ENCODE measurements around the gene CYP19A1.

Gene CYP19A1

GRCh38 chr15:51313644-51314280 lies 24.6 kb downstream of the CYP19A1 start:
- no peaks in the 10 kb centered on the region for H3K36me3 ChIP-seq
- H3K27ac ChIP-seq: no peak overlapping the region

GRCh38 chr15:51313074-51313393 lies 25.4 kb downstream of the CYP19A1 start:
- Histone ChIP-seq H3K36me3 (no peaks in the 10 kb centered on the region), H3K9ac (no peak overlapping the region), H3K4me2 (no peak overlapping the region), H3K4me3 (no peak overlapping the region), H3K27me3 (no peaks in the 10 kb centered on the region), H3K9me3 (replicated peaks in 1 of 11) (no peaks in the 10 kb centered on the region), H3K27ac (no peak overlapping the region), H3K4me1 (peaks cover 0 to 34% (median 8%) of the 10 kb centered on the region in 10 experiments; a peak in 11 of 20 replicates), H4K20me1 (no peaks in the 10 kb centered on the region)
- no peak for TF ChIP-seq Cebpa-rat (IDR thresholded peaks at IDR 0.05)

More at GRCh38 chr15:51313644-51314280, 24.6 kb downstream of the CYP19A1 start:
- Histone ChIP-seq H3K4me2 (no peak overlapping the region), H3K9ac (no peak overlapping the region), H3K4me3 (no peak overlapping the region), H3K4me1 (peaks cover 0 to 31% (median 8%) of the 10 kb centered on the region in 10 experiments; a peak in 10 of 20 replicates), H3K27me3 (no peaks in the 10 kb centered on the region), H4K20me1 (no peaks in the 10 kb centered on the region), H3K9me3 (replicated peaks in 1 of 11) (no peaks in the 10 kb centered on the region)
- TF ChIP-seq Cebpa-rat (IDR thresholded peaks at IDR 0.05): no peak

- TF ChIP-seq Cebpa-rat (IDR thresholded peaks at IDR 0.05): no peak
- H3K4me1 ChIP-seq: peaks cover 0 to 40% (median 10%) of the 10 kb centered on the region in 10 experiments; a peak in 11 of 20 replicates
- no peak overlapping the region for H3K27ac ChIP-seq
- H3K27me3 ChIP-seq: no peaks in the 10 kb centered on the region
- H3K4me3 ChIP-seq: no peak overlapping the region
- peak overlapping the region in 6 of 11 experiments; percentile 4 to 28 (median 11); a peak in 4 of 22 replicates for H3K4me2 ChIP-seq
- H3K36me3 ChIP-seq: no peaks in the 10 kb centered on the region
- no peaks in the 10 kb centered on the region for H3K9me3 ChIP-seq (replicated peaks in 1 of 11)
- no peaks in the 10 kb centered on the region for H4K20me1 ChIP-seq
- H3K9ac ChIP-seq: no peak overlapping the region
Measured at GRCh38 chr15:51312166-51313073, 26.0 kb downstream of the CYP19A1 start.

GRCh38 chr15:51311510-51311909 lies 26.9 kb downstream of the CYP19A1 start:
- H3K27ac ChIP-seq: no peak overlapping the region
- no peaks in the 10 kb centered on the region for H3K36me3 ChIP-seq
- no peaks in the 10 kb centered on the region for H3K9me3 ChIP-seq (replicated peaks in 1 of 11)
- H4K20me1 ChIP-seq: no peaks in the 10 kb centered on the region
- peaks cover 0 to 41% (median 10%) of the 10 kb centered on the region in 10 experiments; a peak in 11 of 20 replicates for H3K4me1 ChIP-seq
- peak overlapping the region in 2 of 11 experiments; percentile 7 to 28; a peak in 1 of 22 replicates for H3K4me2 ChIP-seq
- no peak overlapping the region for H3K9ac ChIP-seq
- no peaks in the 10 kb centered on the region for H3K27me3 ChIP-seq
- TF ChIP-seq Cebpa-rat (IDR thresholded peaks at IDR 0.05): no peak
- H3K4me3 ChIP-seq: no peak overlapping the region

GRCh38 chr15:51310064-51310463 lies 28.3 kb downstream of the CYP19A1 start:
- H3K9me3 ChIP-seq (replicated peaks in 1 of 11): no peaks in the 10 kb centered on the region
- no peak overlapping the region for H3K4me3 ChIP-seq
- no peak overlapping the region; a peak in 1 of 22 replicates for H3K27ac ChIP-seq
- no peaks in the 10 kb centered on the region for H3K36me3 ChIP-seq
- H3K9ac ChIP-seq: no peak overlapping the region
- peaks cover 0 to 41% (median 10%) of the 10 kb centered on the region in 10 experiments; a peak in 11 of 20 replicates for H3K4me1 ChIP-seq
- H3K27me3 ChIP-seq: no peaks in the 10 kb centered on the region
- no peak for TF ChIP-seq Cebpa-rat (IDR thresholded peaks at IDR 0.05)
- no peaks in the 10 kb centered on the region for H4K20me1 ChIP-seq
- peak overlapping the region in 3 of 11 experiments; percentile 6 to 72 (median 38); a peak in 4 of 22 replicates for H3K4me2 ChIP-seq

GRCh38 chr15:51307811-51308210 lies 30.6 kb downstream of the CYP19A1 start:
- no peaks in the 10 kb centered on the region for H3K36me3 ChIP-seq
- no peak for TF ChIP-seq Cebpa-rat (IDR thresholded peaks at IDR 0.05)

GRCh38 chr15:51307325-51307724 lies 31.1 kb downstream of the CYP19A1 start:
- no peak overlapping the region for H3K27ac ChIP-seq
- no peak overlapping the region for H3K9ac ChIP-seq
- no peaks in the 10 kb centered on the region for H3K36me3 ChIP-seq
- no peaks in the 10 kb centered on the region for H3K27me3 ChIP-seq
- H3K4me2 ChIP-seq: peak overlapping the region in 2 of 11 experiments; percentile 30 to 36; a peak in 3 of 22 replicates
- no peak for TF ChIP-seq Cebpa-rat (IDR thresholded peaks at IDR 0.05)
- H4K20me1 ChIP-seq: no peaks in the 10 kb centered on the region
- no peaks in the 10 kb centered on the region for H3K9me3 ChIP-seq (replicated peaks in 1 of 11)
- H3K4me1 ChIP-seq: peaks cover 0 to 40% (median 7%) of the 10 kb centered on the region in 10 experiments; a peak in 11 of 20 replicates
- H3K4me3 ChIP-seq: no peak overlapping the region

More at GRCh38 chr15:51307811-51308210, 30.6 kb downstream of the CYP19A1 start:
- no peaks in the 10 kb centered on the region for H3K9me3 ChIP-seq (replicated peaks in 1 of 11)
- no peak overlapping the region for H3K4me3 ChIP-seq
- peaks cover 0 to 41% (median 10%) of the 10 kb centered on the region in 10 experiments; a peak in 11 of 20 replicates for H3K4me1 ChIP-seq
- H3K9ac ChIP-seq: no peak overlapping the region
- no peak overlapping the region for H3K27ac ChIP-seq
- H3K27me3 ChIP-seq: no peaks in the 10 kb centered on the region
- no peaks in the 10 kb centered on the region for H4K20me1 ChIP-seq
- H3K4me2 ChIP-seq: peak overlapping the region in 2 of 11 experiments; percentile 30 to 36; a peak in 4 of 22 replicates

- Histone ChIP-seq H3K4me1 (peaks cover 0 to 9% (median 0%) of the 10 kb centered on the region in 10 experiments; a peak in 5 of 20 replicates), H3K36me3 (no peaks in the 10 kb centered on the region), H3K27me3 (no peaks in the 10 kb centered on the region), H3K9me3 (replicated peaks in 1 of 11) (no peaks in the 10 kb centered on the region), H3K4me2 (no peak overlapping the region; a peak in 1 of 22 replicates), H3K27ac (no peak overlapping the region), H3K4me3 (no peak overlapping the region), H4K20me1 (no peaks in the 10 kb centered on the region), H3K9ac (no peak overlapping the region)
- no peak for TF ChIP-seq Cebpa-rat (IDR thresholded peaks at IDR 0.05)
Measured at GRCh38 chr15:51303462-51303980, 34.9 kb downstream of the CYP19A1 start.

GRCh38 chr15:51302480-51302879 lies 35.9 kb downstream of the CYP19A1 start:
- Histone ChIP-seq H3K27ac (no peak overlapping the region), H4K20me1 (no peaks in the 10 kb centered on the region), H3K27me3 (no peaks in the 10 kb centered on the region), H3K4me1 (peaks cover 0 to 1% (median 0%) of the 10 kb centered on the region in 10 experiments; a peak in 2 of 20 replicates), H3K4me3 (no peak overlapping the region), H3K36me3 (no peaks in the 10 kb centered on the region), H3K9me3 (replicated peaks in 1 of 11) (no peaks in the 10 kb centered on the region), H3K9ac (no peak overlapping the region), H3K4me2 (no peak overlapping the region)
- TF ChIP-seq Cebpa-rat (IDR thresholded peaks at IDR 0.05): no peak

Measured in BLaER1 treated with 17β-estradiol and CSF1 and Interleukin-3, amounts not matched to agents 10 nM and 100 nM (cell line).